ENCODE measurements around the gene ITIH5. TPM values are rescaled to one million over a fixed set of nuclear protein-coding genes. Genes with fewer than 3 reads are reported as not detected.
A peak's percentile ranks its signal among the peaks of the same experiment; 100 is the strongest.

The ITIH5 gene
- total and polyA plus RNA-seq, 9 of the 15 experiments (the other 6 are each of a cell fraction or from before 2014, with no cell fraction given), result 0.52 to 4.5 (median 2.6) TPM

DNA sequence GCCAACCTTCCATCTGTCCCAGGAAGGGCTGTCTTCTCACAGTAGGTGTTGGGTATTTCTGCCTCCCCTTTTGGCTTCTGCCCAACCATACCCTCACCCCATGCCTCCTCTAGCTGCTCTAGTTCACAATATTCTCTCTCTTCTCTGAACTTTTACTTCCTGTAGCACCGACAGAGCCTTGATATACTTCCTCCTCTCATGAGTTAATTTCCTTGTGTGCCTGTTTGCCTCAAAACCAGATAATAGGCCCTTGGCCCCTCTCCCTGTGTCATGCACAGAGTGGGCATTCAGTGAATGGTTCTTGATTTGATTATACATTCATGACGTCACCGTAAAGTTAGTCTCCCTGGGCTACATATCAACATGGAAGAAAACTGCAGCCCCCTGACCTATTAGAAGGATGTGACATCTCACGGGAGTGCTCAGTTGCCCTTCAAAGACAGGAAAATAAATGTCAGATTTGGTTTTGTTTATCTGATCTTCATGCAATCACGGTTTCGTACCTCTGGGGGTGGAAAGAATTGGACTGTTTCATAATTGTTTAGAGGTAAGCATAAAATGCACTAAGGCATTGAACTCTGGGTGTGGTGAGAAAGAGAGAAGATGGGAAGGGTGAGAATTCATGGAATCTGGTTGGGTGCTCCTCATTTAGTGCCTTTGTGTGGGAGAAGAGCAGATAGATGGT, 127.7 kb downstream of the ITIH5 start:
- no peak overlapping the region for H3K4me2 ChIP-seq (ENCODE audit: insufficient read depth, low read length)
- ChIA-PET POLR2A (no interaction called here), CTCF (ENCODE audit: low intra/inter-chr PET ratio) (no interaction called here)
- no peak overlapping the region for H3K27ac ChIP-seq (ENCODE audit: extremely low read depth, low read depth, low read length)
- no peaks in the 10 kb centered on the region for H3K4me1 ChIP-seq (replicated peaks in 1 of 2; ENCODE audit: control insufficient read depth in 2 of 2, insufficient read depth in 2 of 2, low read length in 2 of 2)
- FAIRE-seq, result no peak
- no peak overlapping the region for H3K9ac ChIP-seq (ENCODE audit: insufficient read depth in 1 of 2, low read depth in 2 of 2, low read length in 2 of 2)
- no peaks in the 10 kb centered on the region for H4K20me1 ChIP-seq (replicated peaks; ENCODE audit: control insufficient read depth, insufficient read depth, low read length)
- no peaks in the 10 kb centered on the region for H3K9me3 ChIP-seq (replicated peaks; ENCODE audit: control insufficient read depth, insufficient read depth, low read depth, low read length)
- no peaks in the 10 kb centered on the region for H3K36me3 ChIP-seq (ENCODE audit: control insufficient read depth, insufficient read depth, low read length)
- H3K27me3 ChIP-seq (ENCODE audit: control insufficient read depth in 2 of 2, insufficient read depth in 2 of 2, low read length in 2 of 2), result peaks cover 0 to 9% of the 10 kb centered on the region in 2 experiments; a peak in 4 of 5 replicates
- no peaks in the 10 kb centered on the region for H3K79me2 ChIP-seq (ENCODE audit: control insufficient read depth, insufficient read depth, low read length)
- intact Hi-C loops (cut with micrococcal nuclease) (no loop called here), in situ Hi-C loops (cut with MboI) (no loop called here)
- no peak for DNase-seq (ENCODE audit: extremely low read depth in 1 of 4, low spot score in 3 of 4)
- H3K4me3 ChIP-seq, result no peak overlapping the region
- no peak for ATAC-seq
- WGBS (ENCODE audit: insufficient coverage, low coverage, missing lambda C conversion rate), result 1% methylated on average over 6 of the region's 6 CpGs
- no peak overlapping the region for H2AFZ ChIP-seq (ENCODE audit: low read depth, low read length)
- H3K9me1 ChIP-seq (ENCODE audit: control insufficient read depth, insufficient read depth, low read length), result no peaks in the 10 kb centered on the region
- no TSS peak for BruUV-seq (replicated peaks)
- no peak for TF ChIP-seq ZNF583 (CRISPR knock-in tag; IDR thresholded peaks at IDR 0.05)
- no peak for TF ChIP-seq ATF1 (CRISPR knock-in tag; IDR thresholded peaks at IDR 0.05)
- peak; percentile 39; the same call in 1 of the 2 replicates for TF ChIP-seq ATF1 (tag; IDR thresholded peaks at IDR 0.05)
- TF ChIP-seq RBFOX2 (IDR thresholded peaks at IDR 0.05; ENCODE audit: low read depth, low read length), result no peak
- no peak for TF ChIP-seq TAL1 (IDR thresholded peaks at IDR 0.05)
- no peak for TF ChIP-seq NFE2 (IDR thresholded peaks at IDR 0.05; ENCODE audit: low read depth)
- TF ChIP-seq, protein P1, sequence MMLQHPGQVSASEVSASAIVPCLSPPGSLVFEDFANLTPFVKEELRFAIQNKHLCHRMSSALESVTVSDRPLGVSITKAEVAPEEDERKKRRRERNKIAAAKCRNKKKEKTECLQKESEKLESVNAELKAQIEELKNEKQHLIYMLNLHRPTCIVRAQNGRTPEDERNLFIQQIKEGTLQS (IDR thresholded peaks at IDR 0.05), result peak; percentile 19; the same call in 1 of the 2 replicates
- TF ChIP-seq, protein P1 (CRISPR knock-in tag; conservative IDR thresholded peaks at IDR 0.05), result no peak
- TF ChIP-seq, protein P2, sequence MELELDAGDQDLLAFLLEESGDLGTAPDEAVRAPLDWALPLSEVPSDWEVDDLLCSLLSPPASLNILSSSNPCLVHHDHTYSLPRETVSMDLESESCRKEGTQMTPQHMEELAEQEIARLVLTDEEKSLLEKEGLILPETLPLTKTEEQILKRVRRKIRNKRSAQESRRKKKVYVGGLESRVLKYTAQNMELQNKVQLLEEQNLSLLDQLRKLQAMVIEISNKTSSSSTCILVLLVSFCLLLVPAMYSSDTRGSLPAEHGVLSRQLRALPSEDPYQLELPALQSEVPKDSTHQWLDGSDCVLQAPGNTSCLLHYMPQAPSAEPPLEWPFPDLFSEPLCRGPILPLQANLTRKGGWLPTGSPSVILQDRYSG (tag; conservative IDR thresholded peaks at IDR 0.05; ENCODE audit: low read depth), result no peak
